ENCODE results near the gene HIGD1B. TPM values are rescaled to one million over a fixed set of nuclear protein-coding genes. Genes with fewer than 3 reads are reported as not detected.
A peak's percentile ranks its signal among the peaks of the same experiment; 100 is the strongest.

HIGD1B gene
- total and polyA plus RNA-seq, 9 of the 15 experiments (the other 6 are each of a cell fraction or from before 2014, with no cell fraction given), result not detected

DNA sequence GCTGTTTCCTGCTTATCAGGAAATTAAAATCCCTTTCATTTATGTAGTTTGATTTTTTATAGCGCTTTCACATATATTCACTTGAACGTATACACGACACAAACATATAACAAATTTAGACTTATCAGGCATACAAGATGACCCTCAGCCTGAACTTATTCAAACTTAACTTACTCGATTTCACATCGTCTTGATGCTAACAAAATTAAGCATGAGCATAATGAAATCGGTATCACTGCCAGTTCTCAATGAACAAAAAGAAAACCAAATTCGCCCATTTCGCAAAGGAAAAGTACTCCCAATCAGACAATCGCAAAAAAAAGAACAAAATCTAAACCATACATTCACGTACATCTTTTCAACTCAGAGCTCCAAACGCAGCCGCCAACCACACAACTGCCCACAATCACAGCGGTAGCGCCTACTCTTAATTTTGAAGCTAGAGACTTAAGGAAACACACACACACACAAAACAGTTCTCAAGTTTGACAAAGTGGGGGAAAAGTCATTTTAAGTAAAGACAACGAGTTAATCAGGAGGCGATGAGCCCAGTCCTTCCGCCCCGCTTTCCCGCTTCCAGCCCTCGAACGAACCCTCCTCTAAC lies 18.7 kb upstream of the HIGD1B start (continued):
- no peak for TF ChIP-seq FOXO4 (CRISPR knock-in tag; IDR thresholded peaks at IDR 0.05)
- no peak for TF ChIP-seq ZBED1 (IDR thresholded peaks at IDR 0.05)
- TF ChIP-seq ZFP36 (IDR thresholded peaks at IDR 0.05; ENCODE audit: low read depth, low read length, partially characterized antibody), result peak; percentile 73
- no peak for TF ChIP-seq ZNF23 (CRISPR knock-in tag; IDR thresholded peaks at IDR 0.05)
- TF ChIP-seq, protein P1, sequence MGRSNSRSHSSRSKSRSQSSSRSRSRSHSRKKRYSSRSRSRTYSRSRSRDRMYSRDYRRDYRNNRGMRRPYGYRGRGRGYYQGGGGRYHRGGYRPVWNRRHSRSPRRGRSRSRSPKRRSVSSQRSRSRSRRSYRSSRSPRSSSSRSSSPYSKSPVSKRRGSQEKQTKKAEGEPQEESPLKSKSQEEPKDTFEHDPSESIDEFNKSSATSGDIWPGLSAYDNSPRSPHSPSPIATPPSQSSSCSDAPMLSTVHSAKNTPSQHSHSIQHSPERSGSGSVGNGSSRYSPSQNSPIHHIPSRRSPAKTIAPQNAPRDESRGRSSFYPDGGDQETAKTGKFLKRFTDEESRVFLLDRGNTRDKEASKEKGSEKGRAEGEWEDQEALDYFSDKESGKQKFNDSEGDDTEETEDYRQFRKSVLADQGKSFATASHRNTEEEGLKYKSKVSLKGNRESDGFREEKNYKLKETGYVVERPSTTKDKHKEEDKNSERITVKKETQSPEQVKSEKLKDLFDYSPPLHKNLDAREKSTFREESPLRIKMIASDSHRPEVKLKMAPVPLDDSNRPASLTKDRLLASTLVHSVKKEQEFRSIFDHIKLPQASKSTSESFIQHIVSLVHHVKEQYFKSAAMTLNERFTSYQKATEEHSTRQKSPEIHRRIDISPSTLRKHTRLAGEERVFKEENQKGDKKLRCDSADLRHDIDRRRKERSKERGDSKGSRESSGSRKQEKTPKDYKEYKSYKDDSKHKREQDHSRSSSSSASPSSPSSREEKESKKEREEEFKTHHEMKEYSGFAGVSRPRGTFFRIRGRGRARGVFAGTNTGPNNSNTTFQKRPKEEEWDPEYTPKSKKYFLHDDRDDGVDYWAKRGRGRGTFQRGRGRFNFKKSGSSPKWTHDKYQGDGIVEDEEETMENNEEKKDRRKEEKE (IDR thresholded peaks at IDR 0.05; ENCODE audit: borderline replicate concordance in 1 of 2, control insufficient read depth in 1 of 2, low read depth in 2 of 2, low read length in 1 of 2), result no peak
- TF ChIP-seq MLLT1 (IDR thresholded peaks at IDR 0.05), result peak in 1 of 2 experiments; percentile 67; a peak in 1 of 4 replicates
- no peak for TF ChIP-seq ZNF507 (tag; conservative IDR thresholded peaks at IDR 0.05)
- no peak for TF ChIP-seq NFE2 (IDR thresholded peaks at IDR 0.05; ENCODE audit: low read depth)
- TF ChIP-seq PHF8 (IDR thresholded peaks at IDR 0.05; ENCODE audit: borderline replicate concordance, low read length), result no peak
- TF ChIP-seq MXD1 (CRISPR knock-in tag; IDR thresholded peaks at IDR 0.05; ENCODE audit: borderline replicate concordance, poor library complexity, severe bottlenecking), result no peak
- TF ChIP-seq, protein P2, sequence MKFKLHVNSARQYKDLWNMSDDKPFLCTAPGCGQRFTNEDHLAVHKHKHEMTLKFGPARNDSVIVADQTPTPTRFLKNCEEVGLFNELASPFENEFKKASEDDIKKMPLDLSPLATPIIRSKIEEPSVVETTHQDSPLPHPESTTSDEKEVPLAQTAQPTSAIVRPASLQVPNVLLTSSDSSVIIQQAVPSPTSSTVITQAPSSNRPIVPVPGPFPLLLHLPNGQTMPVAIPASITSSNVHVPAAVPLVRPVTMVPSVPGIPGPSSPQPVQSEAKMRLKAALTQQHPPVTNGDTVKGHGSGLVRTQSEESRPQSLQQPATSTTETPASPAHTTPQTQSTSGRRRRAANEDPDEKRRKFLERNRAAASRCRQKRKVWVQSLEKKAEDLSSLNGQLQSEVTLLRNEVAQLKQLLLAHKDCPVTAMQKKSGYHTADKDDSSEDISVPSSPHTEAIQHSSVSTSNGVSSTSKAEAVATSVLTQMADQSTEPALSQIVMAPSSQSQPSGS (CRISPR knock-in tag; IDR thresholded peaks at IDR 0.05), result no peak
- TF ChIP-seq MECOM (CRISPR knock-in tag; IDR thresholded peaks at IDR 0.05), result no peak
- no peak for TF ChIP-seq TFAM (CRISPR knock-in tag; conservative IDR thresholded peaks at IDR 0.05)
- TF ChIP-seq KAT2B (IDR thresholded peaks at IDR 0.05; ENCODE audit: low read depth, low read length), result no peak
- TF ChIP-seq, protein P3, sequence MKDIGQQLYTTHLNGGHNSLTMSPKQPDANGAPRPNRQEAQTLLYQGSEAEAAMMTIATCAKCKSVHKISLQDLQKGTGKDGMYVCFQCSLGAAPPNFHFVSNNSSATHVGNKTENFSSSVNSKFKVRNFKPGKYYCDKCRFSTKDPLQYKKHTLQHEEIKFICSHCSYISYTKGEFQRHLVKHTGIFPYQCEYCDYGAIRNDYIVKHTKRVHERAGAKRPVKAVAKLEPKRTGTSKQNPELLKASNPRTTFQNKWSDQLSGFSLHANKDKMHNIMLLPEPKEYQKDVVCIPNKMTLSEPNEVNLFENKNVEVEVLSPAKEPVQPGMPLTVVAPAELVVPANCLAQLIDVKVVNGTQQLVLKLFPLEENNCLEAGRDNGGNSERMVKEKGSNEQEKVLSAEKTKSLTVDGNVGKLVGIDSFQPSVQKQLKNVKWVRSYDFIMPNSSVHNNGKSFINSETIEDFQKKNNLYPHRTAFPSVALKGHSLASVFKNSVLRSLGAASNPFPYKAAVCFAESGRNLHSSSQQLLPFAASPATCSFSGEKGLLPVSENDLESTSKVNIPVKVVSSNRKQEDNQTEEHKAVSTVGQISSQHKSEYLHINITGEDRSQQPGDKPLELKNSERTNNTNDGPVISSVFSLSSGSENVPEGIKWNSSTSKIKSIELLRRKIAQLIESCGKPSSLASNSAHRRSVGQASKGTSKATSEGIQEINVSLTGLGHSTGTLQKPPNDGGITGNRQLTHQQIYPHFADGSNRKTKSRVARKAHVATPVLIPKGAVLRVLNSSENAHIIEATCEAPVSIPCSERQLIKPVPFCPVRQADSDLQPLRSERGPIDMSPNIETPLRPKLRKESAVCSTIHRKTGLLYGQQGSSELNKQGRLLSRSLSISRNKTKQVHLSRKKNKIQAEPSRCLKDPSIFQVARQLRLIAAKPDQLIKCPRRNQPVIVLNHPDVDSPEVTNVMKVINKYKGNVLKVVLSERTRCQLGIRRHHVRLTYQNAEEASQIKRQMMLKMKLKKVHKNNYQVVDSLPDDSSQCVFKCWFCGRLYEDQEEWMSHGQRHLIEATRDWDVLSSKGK (CRISPR knock-in tag; IDR thresholded peaks at IDR 0.05), result no peak
- TF ChIP-seq SPI1 (IDR thresholded peaks at IDR 0.05; ENCODE audit: borderline replicate concordance, low read depth, low read length), result no peak

Data from K562 (cell line).